Vagina (tissue), 2 donors: Measurements from ENCODE around the gene UROC1. TPM values are rescaled to one million over a fixed set of nuclear protein-coding genes. Genes with fewer than 3 reads are reported as not detected.

Source experiments
- DNase-seq, 2 donors: peaks; one replicate each; pipeline ENCODE4 v3.0.0-alpha.2; 2017; ENCODE audit errors: extremely low spot score in 2 of 2
- H3K27ac ChIP-seq: fragments of 200-600 bp; sonication (generic); one replicate; pipeline ENCODE4 v1.5.1; 2019
- H3K27me3 ChIP-seq: fragments of 200-600 bp; sonication (generic); one replicate; pipeline ENCODE4 v1.5.1; 2019
- H3K36me3 ChIP-seq, 2 donors: fragments of 200-600 bp; sonication (generic); one replicate each; pipeline ENCODE4 v1.5.1; 2017 to 2019
- H3K4me1 ChIP-seq: fragments of 200-600 bp; sonication (generic); one replicate; pipeline ENCODE4 v1.5.1; 2019
- H3K4me3 ChIP-seq, 2 donors: fragments of 200-600 bp; sonication (generic); 1 replicate in 1 of 2; 2 replicates in 1 of 2; pipeline ENCODE4 v1.5.1; 2016 to 2019
- H3K9me3 ChIP-seq: fragments of 200-600 bp; sonication (generic); one replicate; pipeline ENCODE4 v1.5.1; 2019
- POLR2A ChIP-seq, 2 donors: fragments of 450-650 bp; IDR thresholded peaks; one replicate each; pipeline ENCODE4 v1.6.1; 2017; ENCODE audit warnings: antibody characterized with exemption in 2 of 2, mild to moderate bottlenecking in 2 of 2, moderate library complexity in 2 of 2
- POLR2AphosphoS5 ChIP-seq, 2 donors: sonication (generic); formaldehyde crosslinking; IDR thresholded peaks; one replicate each; pipeline ENCODE4 v1.9.0; 2017; ENCODE audit warnings: antibody characterized with exemption in 2 of 2, mild to moderate bottlenecking in 2 of 2, low read depth in 1 of 2; ENCODE audit not compliant: insufficient read depth in 1 of 2
- intact Hi-C: fragments of 100-400 bp; cut with DNase I; formaldehyde crosslinking; loops from one replicate; pipeline ENCODE4 v1.15.1; 2023
- total RNA-seq: library from RNA; depleted of rRNA; stranded (reverse); fragments of >200 nt; gene quantifications from one replicate; pipeline ENCODE4 v1.2.3, GENCODE V29; 2016
- TF ChIP-seq, protein P1 (sequence below), 3 experiments: fragments of 450-650 bp in 2 of 3; fragments of 200-600 bp in 1 of 3; sonication (generic) in 1 of 3; IDR thresholded peaks; one replicate each; pipeline ENCODE4 v1.5.1; 2017 to 2019; ENCODE audit warnings: antibody characterized with exemption in 3 of 3, mild to moderate bottlenecking in 2 of 3, moderate library complexity in 2 of 3

UROC1 gene
- total RNA-seq, 1 donor from 2014 or later = not detected

DNA sequence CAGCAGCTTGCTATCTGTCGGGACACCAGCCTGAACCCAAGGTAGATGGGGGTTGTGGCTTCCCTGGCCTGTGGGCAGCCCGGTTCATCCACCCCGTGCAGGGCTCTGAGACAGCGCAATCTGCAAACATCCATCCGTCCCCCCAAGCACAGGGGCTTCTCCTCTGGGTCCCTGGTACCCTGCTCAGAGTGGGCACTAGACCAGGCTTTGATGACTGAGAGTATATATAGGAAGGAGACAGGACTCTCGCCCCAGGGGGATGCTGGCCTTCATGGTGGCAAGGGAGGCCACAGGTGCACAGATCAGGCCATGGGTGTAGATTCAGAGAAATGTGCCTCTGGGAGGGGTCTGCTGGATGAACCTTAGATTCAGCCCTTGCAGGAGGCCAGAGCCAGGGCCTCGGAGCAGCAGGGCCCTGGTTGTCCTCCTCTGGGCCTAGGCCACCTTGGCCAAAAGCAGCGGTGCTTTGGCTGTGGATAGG is 82.6 kb downstream of the UROC1 start:
- Histone ChIP-seq H3K4me1 (no peaks in the 10 kb centered on the region), H3K4me3 (no peak overlapping the region), H3K9me3 (no peaks in the 10 kb centered on the region), H3K27me3 (no peaks in the 10 kb centered on the region), H3K36me3 (peaks cover 0 to 18% of the 10 kb centered on the region in 2 donors), H3K27ac (no peak overlapping the region)
- intact Hi-C loops = no loop called here
- TF ChIP-seq, protein P1, sequence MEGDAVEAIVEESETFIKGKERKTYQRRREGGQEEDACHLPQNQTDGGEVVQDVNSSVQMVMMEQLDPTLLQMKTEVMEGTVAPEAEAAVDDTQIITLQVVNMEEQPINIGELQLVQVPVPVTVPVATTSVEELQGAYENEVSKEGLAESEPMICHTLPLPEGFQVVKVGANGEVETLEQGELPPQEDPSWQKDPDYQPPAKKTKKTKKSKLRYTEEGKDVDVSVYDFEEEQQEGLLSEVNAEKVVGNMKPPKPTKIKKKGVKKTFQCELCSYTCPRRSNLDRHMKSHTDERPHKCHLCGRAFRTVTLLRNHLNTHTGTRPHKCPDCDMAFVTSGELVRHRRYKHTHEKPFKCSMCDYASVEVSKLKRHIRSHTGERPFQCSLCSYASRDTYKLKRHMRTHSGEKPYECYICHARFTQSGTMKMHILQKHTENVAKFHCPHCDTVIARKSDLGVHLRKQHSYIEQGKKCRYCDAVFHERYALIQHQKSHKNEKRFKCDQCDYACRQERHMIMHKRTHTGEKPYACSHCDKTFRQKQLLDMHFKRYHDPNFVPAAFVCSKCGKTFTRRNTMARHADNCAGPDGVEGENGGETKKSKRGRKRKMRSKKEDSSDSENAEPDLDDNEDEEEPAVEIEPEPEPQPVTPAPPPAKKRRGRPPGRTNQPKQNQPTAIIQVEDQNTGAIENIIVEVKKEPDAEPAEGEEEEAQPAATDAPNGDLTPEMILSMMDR (IDR thresholded peaks at IDR 0.05) = no peak
- TF ChIP-seq POLR2A (IDR thresholded peaks at IDR 0.05) = no peak
- TF ChIP-seq POLR2AphosphoS5 (IDR thresholded peaks at IDR 0.05; ENCODE audit: insufficient read depth in 1 of 2, low read depth in 1 of 2) = no peak
- DNase-seq = peak in 1 of 2 donors; percentile 72

DNA sequence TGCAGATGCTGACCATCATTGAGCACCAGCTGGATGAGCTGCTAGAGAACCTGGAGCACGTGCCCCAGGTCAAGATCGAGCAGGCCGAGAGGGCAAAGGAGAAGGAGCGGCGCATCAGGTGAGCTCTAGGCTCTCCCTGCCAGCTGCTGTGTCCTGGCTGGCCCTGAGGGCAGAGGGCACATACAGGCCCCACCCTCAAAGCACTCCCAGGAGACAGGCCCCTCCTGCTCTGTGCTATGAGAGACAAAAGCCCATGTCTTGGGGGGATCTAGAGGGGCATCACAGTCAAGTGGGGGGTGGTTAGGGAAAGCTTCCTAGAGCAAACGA is 83.3 kb downstream of the UROC1 start:
- peaks cover 0 to 18% of the 10 kb centered on the region in 2 donors for H3K36me3 ChIP-seq
- H3K9me3 ChIP-seq = no peaks in the 10 kb centered on the region
- intact Hi-C loops = no loop called here
- no peak overlapping the region for H3K27ac ChIP-seq
- H3K27me3 ChIP-seq = no peaks in the 10 kb centered on the region
- peak; percentile 56 to 89 for DNase-seq
- TF ChIP-seq, protein P1 (IDR thresholded peaks at IDR 0.05) = no peak
- TF ChIP-seq POLR2A (IDR thresholded peaks at IDR 0.05) (no peak), POLR2AphosphoS5 (IDR thresholded peaks at IDR 0.05; ENCODE audit: insufficient read depth in 1 of 2, low read depth in 1 of 2) (no peak)
- no peaks in the 10 kb centered on the region for H3K4me1 ChIP-seq
- H3K4me3 ChIP-seq = no peak overlapping the region

DNA sequence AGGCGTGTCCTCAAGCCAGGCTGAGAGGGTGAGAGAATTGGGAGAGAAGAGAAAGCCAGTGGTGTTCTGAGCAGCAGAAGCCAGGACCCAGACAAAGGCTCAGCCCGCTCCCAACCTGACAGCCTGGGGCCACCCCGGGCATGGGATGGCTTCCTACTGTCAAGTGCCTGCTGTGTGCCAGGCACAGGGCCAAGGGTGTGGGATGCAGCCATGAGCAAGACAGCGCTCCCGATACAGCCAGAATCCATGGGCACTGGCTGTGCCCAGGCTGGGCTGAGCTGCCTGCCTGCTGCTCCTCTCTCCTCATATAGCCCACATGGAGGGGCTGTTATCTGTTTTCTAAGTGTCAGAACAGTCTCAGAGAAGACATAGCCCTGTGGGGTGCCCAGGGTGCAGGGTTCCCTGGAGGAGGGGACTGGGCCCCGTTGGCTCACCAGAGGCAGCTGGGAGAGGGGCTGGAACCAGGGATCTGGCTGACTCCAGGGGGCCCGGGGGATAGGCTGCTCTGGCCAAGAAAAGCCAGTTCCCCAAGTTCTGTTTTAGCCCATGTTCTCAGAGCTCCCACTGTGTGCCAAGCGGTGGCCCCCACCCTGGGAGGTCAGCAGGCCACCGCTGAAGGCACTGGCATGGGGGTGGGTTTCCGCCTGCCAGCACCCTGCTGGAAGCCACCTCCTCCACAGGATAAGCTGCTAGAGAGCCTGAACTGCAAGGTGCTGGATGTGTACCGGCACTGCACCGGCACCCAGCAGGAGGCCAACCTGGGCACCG is 83.9 kb downstream of the UROC1 start:
- no peaks in the 10 kb centered on the region for H3K27me3 ChIP-seq
- no peak for TF ChIP-seq POLR2A (IDR thresholded peaks at IDR 0.05)
- no peak for TF ChIP-seq POLR2AphosphoS5 (IDR thresholded peaks at IDR 0.05; ENCODE audit: insufficient read depth in 1 of 2, low read depth in 1 of 2)
- TF ChIP-seq, protein P1 (IDR thresholded peaks at IDR 0.05) = no peak
- H3K4me3 ChIP-seq = no peak overlapping the region
- no peak overlapping the region for H3K27ac ChIP-seq
- no peaks in the 10 kb centered on the region for H3K9me3 ChIP-seq
- peak in 1 of 2 donors; percentile 94 for DNase-seq
- H3K36me3 ChIP-seq = peaks cover 0 to 18% of the 10 kb centered on the region in 2 donors
- intact Hi-C loops = no loop called here
- no peaks in the 10 kb centered on the region for H3K4me1 ChIP-seq

DNA sequence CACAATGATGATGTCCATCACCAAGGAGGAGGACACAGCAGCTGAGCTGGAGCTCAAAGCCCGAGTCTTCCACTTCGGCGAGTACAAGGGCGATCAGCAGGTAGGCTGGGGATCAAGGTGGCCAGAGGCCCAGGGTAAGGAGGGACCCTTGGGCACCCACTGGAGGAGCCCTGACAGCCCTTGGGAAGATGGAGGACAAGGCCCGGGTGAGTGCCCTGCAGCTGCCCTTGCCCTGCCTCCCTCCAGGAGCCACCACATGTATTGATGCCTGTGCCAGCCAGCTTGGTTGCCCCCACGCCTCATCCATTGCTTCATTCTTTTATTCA is 84.5 kb downstream of the UROC1 start:
- Histone ChIP-seq H3K4me3 (no peak overlapping the region), H3K27ac (no peak overlapping the region), H3K4me1 (no peaks in the 10 kb centered on the region), H3K36me3 (peaks cover 0 to 18% of the 10 kb centered on the region in 2 donors), H3K27me3 (no peaks in the 10 kb centered on the region), H3K9me3 (no peaks in the 10 kb centered on the region)
- intact Hi-C loops = no loop called here
- no peak for TF ChIP-seq POLR2AphosphoS5 (IDR thresholded peaks at IDR 0.05; ENCODE audit: insufficient read depth in 1 of 2, low read depth in 1 of 2)
- TF ChIP-seq, protein P1 (IDR thresholded peaks at IDR 0.05) = no peak
- TF ChIP-seq POLR2A (IDR thresholded peaks at IDR 0.05) = no peak
- peak in 1 of 2 donors; percentile 71 for DNase-seq

DNA sequence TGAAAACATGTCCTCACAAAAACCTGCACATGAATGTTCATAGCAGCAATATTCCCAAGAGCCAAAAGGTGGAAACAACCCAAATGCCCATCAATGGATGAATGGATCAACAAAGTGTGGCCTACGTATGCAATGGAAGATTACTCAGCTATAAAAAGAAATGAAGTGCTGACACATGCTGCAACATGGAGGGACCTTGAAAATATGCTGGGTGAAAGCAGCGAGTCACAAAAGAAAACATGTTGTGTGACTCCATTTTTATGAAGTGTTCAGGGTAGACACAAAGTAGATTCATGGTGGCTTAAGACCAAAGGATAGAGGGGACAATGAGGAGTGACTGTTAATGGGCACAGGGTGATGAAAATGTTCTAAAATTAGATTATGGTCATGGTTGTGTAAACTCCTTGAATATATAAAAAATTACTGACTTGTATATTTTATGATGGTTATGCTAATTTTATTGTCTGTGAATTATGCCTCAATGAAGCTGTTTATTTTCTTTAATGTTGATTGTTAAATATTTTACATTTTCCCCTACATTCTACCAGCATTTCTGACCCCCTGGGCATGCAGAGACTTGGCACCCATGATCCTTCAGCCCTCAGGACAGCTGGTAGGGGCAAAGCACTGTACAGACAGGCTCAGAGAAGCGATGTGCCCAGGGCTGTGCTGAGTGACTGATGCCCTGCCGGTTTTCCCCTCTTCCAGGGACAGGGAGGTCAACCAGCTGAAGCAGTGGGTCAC is 85.0 kb downstream of the UROC1 start:
- H3K9me3 ChIP-seq = no peaks in the 10 kb centered on the region

More for the DNA sequence above, 85.0 kb downstream of the UROC1 start:
- no peaks in the 10 kb centered on the region for H3K27me3 ChIP-seq
- no peaks in the 10 kb centered on the region for H3K4me1 ChIP-seq
- intact Hi-C loops = no loop called here
- TF ChIP-seq, protein P1 (IDR thresholded peaks at IDR 0.05) = no peak
- TF ChIP-seq POLR2AphosphoS5 (IDR thresholded peaks at IDR 0.05; ENCODE audit: insufficient read depth in 1 of 2, low read depth in 1 of 2) = no peak
- no peak for TF ChIP-seq POLR2A (IDR thresholded peaks at IDR 0.05)
- H3K27ac ChIP-seq = no peak overlapping the region
- peaks cover 0 to 18% of the 10 kb centered on the region in 2 donors for H3K36me3 ChIP-seq
- no peak overlapping the region for H3K4me3 ChIP-seq
- no peak for DNase-seq
